ENCODE measurements around the gene MLIP. TPM values are rescaled to one million over a fixed set of nuclear protein-coding genes. Genes with fewer than 3 reads are reported as not detected.

MLIP gene
- total RNA-seq, 1 donor from 2014 or later: not detected

GRCh38 chr6:54274383-54274782 is 163.1 kb downstream of the MLIP start:
- DNase-seq (ENCODE audit: extremely low spot score in 2 of 2): no peak
- Histone ChIP-seq H3K27me3 (no peaks in the 10 kb centered on the region), H3K4me3 (no peak overlapping the region), H3K9me3 (no peaks in the 10 kb centered on the region), H3K27ac (no peak overlapping the region), H3K4me1 (no peaks in the 10 kb centered on the region), H3K36me3 (no peaks in the 10 kb centered on the region)
- intact Hi-C loops (cut with DNase I): no loop called here
- TF ChIP-seq POLR2AphosphoS5 (IDR thresholded peaks at IDR 0.05; ENCODE audit: insufficient read depth in 1 of 2, low read depth in 1 of 2) (no peak), POLR2A (IDR thresholded peaks at IDR 0.05) (no peak), CTCF (IDR thresholded peaks at IDR 0.05) (no peak)

- no peaks in the 10 kb centered on the region for H3K36me3 ChIP-seq
- no peaks in the 10 kb centered on the region for H3K27me3 ChIP-seq
- no peak for DNase-seq (ENCODE audit: extremely low spot score in 2 of 2)
- intact Hi-C loops (cut with DNase I): no loop called here
- TF ChIP-seq CTCF (IDR thresholded peaks at IDR 0.05): no peak
- no peaks in the 10 kb centered on the region for H3K9me3 ChIP-seq
- H3K4me1 ChIP-seq: no peaks in the 10 kb centered on the region
- H3K27ac ChIP-seq: no peak overlapping the region
- H3K4me3 ChIP-seq: no peak overlapping the region
These were observed 170.9 kb downstream of the MLIP start for GRCh38 chr6:54282186-54282585.

DNA sequence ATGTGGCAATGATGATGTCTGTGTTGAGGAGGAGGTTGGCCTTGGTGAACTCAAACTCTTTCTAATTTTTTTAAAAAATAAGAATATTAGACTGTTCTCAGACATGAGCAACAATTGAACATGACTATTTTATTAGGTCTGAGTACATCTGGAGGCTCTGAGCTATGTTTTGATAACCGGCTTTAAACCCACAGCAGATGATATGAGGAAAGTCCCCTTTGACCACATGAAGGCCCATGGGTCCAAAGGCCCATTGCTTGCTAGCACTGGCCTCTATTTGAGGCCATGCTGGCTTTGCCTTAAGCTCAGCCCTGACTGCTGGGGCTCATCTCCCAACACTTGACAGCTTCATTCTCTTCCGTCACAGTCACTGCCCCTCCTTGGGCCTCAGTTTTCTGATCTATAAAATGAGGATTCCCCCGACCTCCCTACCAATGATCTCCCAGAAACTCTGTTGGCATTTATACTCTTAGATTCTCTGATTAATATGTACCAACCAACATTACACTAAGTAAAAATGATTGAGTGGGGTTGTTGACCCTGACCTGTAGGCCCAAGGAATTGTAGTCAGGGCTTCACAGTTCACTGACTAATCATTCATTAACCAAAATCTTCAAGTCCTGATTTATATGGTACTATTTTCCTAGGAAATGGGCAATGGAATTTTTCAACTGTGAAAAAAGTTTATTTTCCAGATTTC is 173.1 kb downstream of the MLIP start:
- DNase-seq (ENCODE audit: extremely low spot score in 2 of 2): no peak
- intact Hi-C loops (cut with DNase I): no loop called here
- Histone ChIP-seq H3K4me1 (no peaks in the 10 kb centered on the region), H3K36me3 (no peaks in the 10 kb centered on the region), H3K4me3 (no peak overlapping the region), H3K9me3 (no peaks in the 10 kb centered on the region), H3K27me3 (no peaks in the 10 kb centered on the region), H3K27ac (no peak overlapping the region)
- TF ChIP-seq CTCF (IDR thresholded peaks at IDR 0.05): no peak
- TF ChIP-seq POLR2AphosphoS5 (IDR thresholded peaks at IDR 0.05; ENCODE audit: insufficient read depth in 1 of 2, low read depth in 1 of 2): no peak
- no peak for TF ChIP-seq POLR2A (IDR thresholded peaks at IDR 0.05)

DNA sequence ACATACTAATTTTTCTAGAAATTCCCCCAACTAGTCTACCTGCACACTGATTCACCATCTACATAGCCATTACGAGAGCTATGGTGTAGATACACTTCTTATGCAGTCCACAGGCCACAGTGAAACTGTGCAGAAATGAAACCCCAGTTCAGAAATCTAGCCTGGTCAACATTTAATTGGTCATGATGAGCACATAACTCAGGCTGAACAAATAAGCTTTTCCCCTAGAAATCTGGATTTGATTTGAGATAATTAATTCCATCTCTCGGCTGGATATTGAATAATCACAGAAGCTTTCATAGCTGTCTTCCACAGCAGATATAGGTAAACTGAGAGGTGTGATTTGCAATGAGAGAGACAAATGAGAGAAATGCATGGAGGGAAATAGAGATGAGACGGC is 174.4 kb downstream of the MLIP start:
- Histone ChIP-seq H3K4me3 (no peak overlapping the region), H3K4me1 (no peaks in the 10 kb centered on the region), H3K27ac (no peak overlapping the region), H3K9me3 (no peaks in the 10 kb centered on the region), H3K36me3 (no peaks in the 10 kb centered on the region), H3K27me3 (no peaks in the 10 kb centered on the region)
- no peak for DNase-seq (ENCODE audit: extremely low spot score in 2 of 2)
- TF ChIP-seq POLR2AphosphoS5 (IDR thresholded peaks at IDR 0.05; ENCODE audit: insufficient read depth in 1 of 2, low read depth in 1 of 2) (no peak), CTCF (IDR thresholded peaks at IDR 0.05) (no peak), POLR2A (IDR thresholded peaks at IDR 0.05) (no peak)
- intact Hi-C loops (cut with DNase I): no loop called here

GRCh38 chr6:54286141-54286540 is 174.9 kb downstream of the MLIP start:
- H3K27ac ChIP-seq: no peak overlapping the region
- intact Hi-C loops (cut with DNase I): no loop called here
- no peaks in the 10 kb centered on the region for H3K4me1 ChIP-seq
- no peaks in the 10 kb centered on the region for H3K9me3 ChIP-seq
- no peaks in the 10 kb centered on the region for H3K27me3 ChIP-seq
- no peak for DNase-seq (ENCODE audit: extremely low spot score in 2 of 2)
- TF ChIP-seq POLR2AphosphoS5 (IDR thresholded peaks at IDR 0.05; ENCODE audit: insufficient read depth in 1 of 2, low read depth in 1 of 2) (no peak), POLR2A (IDR thresholded peaks at IDR 0.05) (no peak), CTCF (IDR thresholded peaks at IDR 0.05) (no peak)
- H3K36me3 ChIP-seq: no peaks in the 10 kb centered on the region
- H3K4me3 ChIP-seq: no peak overlapping the region

Measured in vagina (tissue), 2 donors.